ENCODE results near the gene ZNF524. TPM values are rescaled to one million over a fixed set of nuclear protein-coding genes. Genes with fewer than 3 reads are reported as not detected.

Gene ZNF524
- total and polyA plus RNA-seq, 9 of the 15 experiments (the other 6 are each of a cell fraction or from before 2014, with no cell fraction given), result 0.08 to 15.6 (median 2.9) TPM

DNA sequence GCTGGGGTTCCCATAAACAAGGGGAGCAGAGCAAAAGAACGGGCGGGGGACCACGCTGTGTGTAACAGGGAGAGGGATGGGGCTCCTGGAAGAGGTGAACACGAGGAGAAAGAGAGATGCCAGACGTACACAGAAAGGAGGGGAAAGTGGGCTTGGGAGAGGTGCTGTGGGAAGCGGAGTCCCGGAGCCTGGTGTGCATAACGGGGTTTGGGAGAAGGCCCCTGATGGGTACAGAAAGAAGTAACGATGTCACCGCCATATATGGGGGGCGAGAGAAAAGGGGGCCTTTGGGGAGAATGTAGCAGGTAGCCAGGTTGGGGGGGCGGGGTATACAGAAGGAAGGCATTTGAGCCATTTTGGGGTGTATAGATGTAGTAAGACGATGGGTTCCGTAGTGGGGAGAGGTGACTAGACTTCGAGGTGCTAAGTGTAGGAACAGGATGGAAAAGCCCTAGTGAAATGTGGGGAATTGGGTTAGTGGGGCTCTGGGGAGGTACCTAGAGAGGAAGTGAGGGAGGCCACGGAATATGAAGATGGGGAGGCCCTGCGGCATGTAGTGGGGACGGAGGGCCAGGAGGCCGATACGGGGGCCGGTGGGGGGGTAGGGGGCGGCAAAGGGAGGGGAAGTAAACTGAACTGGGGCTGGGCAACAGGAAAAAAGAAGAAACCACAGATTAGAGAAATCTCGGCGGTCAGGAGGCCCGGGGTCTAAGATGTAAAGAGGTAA is 41.5 kb downstream of the ZNF524 start (continued):
- TF ChIP-seq, protein P1, sequence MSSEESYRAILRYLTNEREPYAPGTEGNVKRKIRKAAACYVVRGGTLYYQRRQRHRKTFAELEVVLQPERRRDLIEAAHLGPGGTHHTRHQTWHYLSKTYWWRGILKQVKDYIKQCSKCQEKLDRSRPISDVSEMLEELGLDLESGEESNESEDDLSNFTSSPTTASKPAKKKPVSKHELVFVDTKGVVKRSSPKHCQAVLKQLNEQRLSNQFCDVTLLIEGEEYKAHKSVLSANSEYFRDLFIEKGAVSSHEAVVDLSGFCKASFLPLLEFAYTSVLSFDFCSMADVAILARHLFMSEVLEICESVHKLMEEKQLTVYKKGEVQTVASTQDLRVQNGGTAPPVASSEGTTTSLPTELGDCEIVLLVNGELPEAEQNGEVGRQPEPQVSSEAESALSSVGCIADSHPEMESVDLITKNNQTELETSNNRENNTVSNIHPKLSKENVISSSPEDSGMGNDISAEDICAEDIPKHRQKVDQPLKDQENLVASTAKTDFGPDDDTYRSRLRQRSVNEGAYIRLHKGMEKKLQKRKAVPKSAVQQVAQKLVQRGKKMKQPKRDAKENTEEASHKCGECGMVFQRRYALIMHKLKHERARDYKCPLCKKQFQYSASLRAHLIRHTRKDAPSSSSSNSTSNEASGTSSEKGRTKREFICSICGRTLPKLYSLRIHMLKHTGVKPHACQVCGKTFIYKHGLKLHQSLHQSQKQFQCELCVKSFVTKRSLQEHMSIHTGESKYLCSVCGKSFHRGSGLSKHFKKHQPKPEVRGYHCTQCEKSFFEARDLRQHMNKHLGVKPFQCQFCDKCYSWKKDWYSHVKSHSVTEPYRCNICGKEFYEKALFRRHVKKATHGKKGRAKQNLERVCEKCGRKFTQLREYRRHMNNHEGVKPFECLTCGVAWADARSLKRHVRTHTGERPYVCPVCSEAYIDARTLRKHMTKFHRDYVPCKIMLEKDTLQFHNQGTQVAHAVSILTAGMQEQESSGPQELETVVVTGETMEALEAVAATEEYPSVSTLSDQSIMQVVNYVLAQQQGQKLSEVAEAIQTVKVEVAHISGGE (CRISPR knock-in tag; IDR thresholded peaks at IDR 0.05), result no peak
- TF ChIP-seq CC2D1A (IDR thresholded peaks at IDR 0.05), result 0 out of 2 replicates have a peak, but pooled peaks have one; percentile 11
- TF ChIP-seq KAT7 (CRISPR knock-in tag; IDR thresholded peaks at IDR 0.05; ENCODE audit: borderline replicate concordance), result no peak
- TF ChIP-seq, protein P2, sequence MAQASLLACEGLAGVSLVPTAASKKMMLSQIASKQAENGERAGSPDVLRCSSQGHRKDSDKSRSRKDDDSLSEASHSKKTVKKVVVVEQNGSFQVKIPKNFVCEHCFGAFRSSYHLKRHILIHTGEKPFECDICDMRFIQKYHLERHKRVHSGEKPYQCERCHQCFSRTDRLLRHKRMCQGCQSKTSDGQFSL (CRISPR knock-in tag; IDR thresholded peaks at IDR 0.05), result no peak
- TF ChIP-seq, protein P2 (tag; IDR thresholded peaks at IDR 0.05), result 0 out of 4 replicates have a peak, but pooled peaks of 1 of the 2 experiments have one; percentile 45
- peak; percentile 57 for TF ChIP-seq POLR2A (conservative IDR thresholded peaks at IDR 0.05)
- TF ChIP-seq, protein P3, sequence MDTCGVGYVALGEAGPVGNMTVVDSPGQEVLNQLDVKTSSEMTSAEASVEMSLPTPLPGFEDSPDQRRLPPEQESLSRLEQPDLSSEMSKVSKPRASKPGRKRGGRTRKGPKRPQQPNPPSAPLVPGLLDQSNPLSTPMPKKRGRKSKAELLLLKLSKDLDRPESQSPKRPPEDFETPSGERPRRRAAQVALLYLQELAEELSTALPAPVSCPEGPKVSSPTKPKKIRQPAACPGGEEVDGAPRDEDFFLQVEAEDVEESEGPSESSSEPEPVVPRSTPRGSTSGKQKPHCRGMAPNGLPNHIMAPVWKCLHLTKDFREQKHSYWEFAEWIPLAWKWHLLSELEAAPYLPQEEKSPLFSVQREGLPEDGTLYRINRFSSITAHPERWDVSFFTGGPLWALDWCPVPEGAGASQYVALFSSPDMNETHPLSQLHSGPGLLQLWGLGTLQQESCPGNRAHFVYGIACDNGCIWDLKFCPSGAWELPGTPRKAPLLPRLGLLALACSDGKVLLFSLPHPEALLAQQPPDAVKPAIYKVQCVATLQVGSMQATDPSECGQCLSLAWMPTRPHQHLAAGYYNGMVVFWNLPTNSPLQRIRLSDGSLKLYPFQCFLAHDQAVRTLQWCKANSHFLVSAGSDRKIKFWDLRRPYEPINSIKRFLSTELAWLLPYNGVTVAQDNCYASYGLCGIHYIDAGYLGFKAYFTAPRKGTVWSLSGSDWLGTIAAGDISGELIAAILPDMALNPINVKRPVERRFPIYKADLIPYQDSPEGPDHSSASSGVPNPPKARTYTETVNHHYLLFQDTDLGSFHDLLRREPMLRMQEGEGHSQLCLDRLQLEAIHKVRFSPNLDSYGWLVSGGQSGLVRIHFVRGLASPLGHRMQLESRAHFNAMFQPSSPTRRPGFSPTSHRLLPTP (IDR thresholded peaks at IDR 0.05; ENCODE audit: borderline replicate concordance, extremely low read depth, insufficient read length), result no peak
- 0 out of 2 replicates have a peak, but pooled peaks have one; percentile 39 for TF ChIP-seq SMAD3 (CRISPR knock-in tag; conservative IDR thresholded peaks at IDR 0.05)
- TF ChIP-seq, protein P4, sequence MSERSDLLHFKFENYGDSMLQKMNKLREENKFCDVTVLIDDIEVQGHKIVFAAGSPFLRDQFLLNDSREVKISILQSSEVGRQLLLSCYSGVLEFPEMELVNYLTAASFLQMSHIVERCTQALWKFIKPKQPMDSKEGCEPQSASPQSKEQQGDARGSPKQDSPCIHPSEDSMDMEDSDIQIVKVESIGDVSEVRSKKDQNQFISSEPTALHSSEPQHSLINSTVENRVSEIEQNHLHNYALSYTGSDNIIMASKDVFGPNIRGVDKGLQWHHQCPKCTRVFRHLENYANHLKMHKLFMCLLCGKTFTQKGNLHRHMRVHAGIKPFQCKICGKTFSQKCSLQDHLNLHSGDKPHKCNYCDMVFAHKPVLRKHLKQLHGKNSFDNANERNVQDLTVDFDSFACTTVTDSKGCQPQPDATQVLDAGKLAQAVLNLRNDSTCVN (CRISPR knock-in tag; IDR thresholded peaks at IDR 0.05), result peak; percentile 95
- TF ChIP-seq, protein P5, sequence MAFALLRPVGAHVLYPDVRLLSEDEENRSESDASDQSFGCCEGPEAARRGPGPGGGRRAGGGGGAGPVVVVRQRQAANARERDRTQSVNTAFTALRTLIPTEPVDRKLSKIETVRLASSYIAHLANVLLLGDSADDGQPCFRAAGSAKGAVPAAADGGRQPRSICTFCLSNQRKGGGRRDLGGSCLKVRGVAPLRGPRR (CRISPR knock-in tag; IDR thresholded peaks at IDR 0.05), result no peak
- 0 out of 4 replicates have a peak, but pooled peaks of 1 of the 2 experiments have one; percentile 17 for TF ChIP-seq TEAD1 (CRISPR knock-in tag; IDR thresholded peaks at IDR 0.05)
- TF ChIP-seq ZNF561 (CRISPR knock-in tag; conservative IDR thresholded peaks at IDR 0.05), result no peak
- peak; percentile 59 for TF ChIP-seq POLR2B (IDR thresholded peaks at IDR 0.05; ENCODE audit: low read depth, partially characterized antibody)
- TF ChIP-seq, protein P6, sequence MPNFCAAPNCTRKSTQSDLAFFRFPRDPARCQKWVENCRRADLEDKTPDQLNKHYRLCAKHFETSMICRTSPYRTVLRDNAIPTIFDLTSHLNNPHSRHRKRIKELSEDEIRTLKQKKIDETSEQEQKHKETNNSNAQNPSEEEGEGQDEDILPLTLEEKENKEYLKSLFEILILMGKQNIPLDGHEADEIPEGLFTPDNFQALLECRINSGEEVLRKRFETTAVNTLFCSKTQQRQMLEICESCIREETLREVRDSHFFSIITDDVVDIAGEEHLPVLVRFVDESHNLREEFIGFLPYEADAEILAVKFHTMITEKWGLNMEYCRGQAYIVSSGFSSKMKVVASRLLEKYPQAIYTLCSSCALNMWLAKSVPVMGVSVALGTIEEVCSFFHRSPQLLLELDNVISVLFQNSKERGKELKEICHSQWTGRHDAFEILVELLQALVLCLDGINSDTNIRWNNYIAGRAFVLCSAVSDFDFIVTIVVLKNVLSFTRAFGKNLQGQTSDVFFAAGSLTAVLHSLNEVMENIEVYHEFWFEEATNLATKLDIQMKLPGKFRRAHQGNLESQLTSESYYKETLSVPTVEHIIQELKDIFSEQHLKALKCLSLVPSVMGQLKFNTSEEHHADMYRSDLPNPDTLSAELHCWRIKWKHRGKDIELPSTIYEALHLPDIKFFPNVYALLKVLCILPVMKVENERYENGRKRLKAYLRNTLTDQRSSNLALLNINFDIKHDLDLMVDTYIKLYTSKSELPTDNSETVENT (CRISPR knock-in tag; IDR thresholded peaks at IDR 0.05), result no peak
